HEK293 (cell line): ENCODE measurements around the gene RPUSD1.

ENCODE experiments used
- CTCF ChIA-PET: fragments of 350-600 bp; formaldehyde crosslinking; extraction: SDS; loops from one replicate; lab custom pipeline; 2021; ENCODE audit warnings: antibody characterized with exemption; lab: Yijun Ruan, JAX
- POLR2A ChIA-PET: fragments of 300-600 bp; formaldehyde crosslinking; extraction: SDS; loops from one replicate; lab custom pipeline; 2020; ENCODE audit warnings: antibody characterized with exemption, inconsistent platforms; lab: Yijun Ruan, JAX
- H3K27ac ChIP-seq: fragments of 200-500 bp; sonication (Bioruptor generic); 2 replicates; pipeline ENCODE4 v1.5.1; 2014; ENCODE audit warnings: low read depth, low read length, control low read depth, inconsistent platforms; ENCODE audit errors: extremely low read depth
- H3K36me3 ChIP-seq, 2 experiments: fragments of 200-500 bp in 1 of 2; sonication (Bioruptor generic) in 1 of 2; 1 replicate in 1 of 2; 2 replicates in 1 of 2; pipeline ENCODE4 v1.5.1; 2014 to 2017; ENCODE audit warnings: inconsistent platforms in 2 of 2, low read length in 2 of 2; ENCODE audit not compliant: control insufficient read depth in 2 of 2, insufficient read depth in 1 of 2
- H3K4me1 ChIP-seq: fragments of 200-500 bp; sonication (Bioruptor generic); 2 replicates; pipeline ENCODE4 v1.5.1; 2014; ENCODE audit warnings: mild to moderate bottlenecking, low read length, inconsistent platforms; ENCODE audit not compliant: control insufficient read depth, insufficient read depth
- H3K4me3 ChIP-seq: 2 replicates; pipeline ENCODE4 v1.5.1; 2011; ENCODE audit warnings: low read depth, mild to moderate bottlenecking, control low read depth, low read length, moderate library complexity
- H3K9me3 ChIP-seq: fragments of 200-500 bp; sonication (Bioruptor generic); 2 replicates; pipeline ENCODE4 v1.5.1; 2014; ENCODE audit warnings: low read depth, low read length, inconsistent platforms; ENCODE audit not compliant: control insufficient read depth, insufficient read depth
- GLI2 ChIP-seq: fragments of 450-650 bp; formaldehyde crosslinking; IDR thresholded peaks from 2 replicates; pipeline ENCODE4; 2017; ENCODE audit warnings: missing biosample characterization, missing genetic modification characterization, low read depth, borderline replicate concordance
- KLF1 ChIP-seq: fragments of 450-650 bp; formaldehyde crosslinking; IDR thresholded peaks from 2 replicates; pipeline ENCODE4 v1.5.1; 2016; ENCODE audit warnings: missing biosample characterization, missing genetic modification characterization
- MYNN ChIP-seq: fragments of 450-650 bp; formaldehyde crosslinking; IDR thresholded peaks from 2 replicates; pipeline ENCODE4 v1.5.1; 2016; ENCODE audit warnings: missing biosample characterization, missing genetic modification characterization, borderline replicate concordance
- PRDM2 ChIP-seq: fragments of 450-650 bp; formaldehyde crosslinking; IDR thresholded peaks from 2 replicates; pipeline ENCODE4 v1.5.1; 2016; ENCODE audit warnings: missing biosample characterization, missing genetic modification characterization, borderline replicate concordance
- TCF7L2 ChIP-seq: IDR thresholded peaks from 2 replicates; pipeline ENCODE4 v1.6.1; 2011; ENCODE audit warnings: low read depth, mild to moderate bottlenecking, inconsistent platforms, low read length, moderate library complexity, borderline replicate concordance
- ZNF24 ChIP-seq: fragments of 450-650 bp; formaldehyde crosslinking; IDR thresholded peaks from 2 replicates; pipeline ENCODE4 v1.5.1; 2016; ENCODE audit warnings: missing biosample characterization, missing genetic modification characterization
- ZNF292 ChIP-seq: fragments of 450-650 bp; formaldehyde crosslinking; IDR thresholded peaks from 2 replicates; pipeline ENCODE4 v1.5.1; 2016; ENCODE audit warnings: low read depth, missing biosample characterization, missing genetic modification characterization, borderline replicate concordance
- ZNF335 ChIP-seq: fragments of 450-650 bp; formaldehyde crosslinking; conservative IDR thresholded peaks from 2 replicates; pipeline ENCODE4 v1.5.1; 2016; ENCODE audit warnings: missing biosample characterization, missing genetic modification characterization
- ZNF416 ChIP-seq: fragments of 450-650 bp; formaldehyde crosslinking; IDR thresholded peaks from 2 replicates; pipeline ENCODE4 v1.5.1; 2016; ENCODE audit warnings: missing biosample characterization, missing genetic modification characterization
- ZNF529 ChIP-seq: fragments of 450-650 bp; formaldehyde crosslinking; IDR thresholded peaks from 2 replicates; pipeline ENCODE4 v1.5.1; 2017; ENCODE audit warnings: missing genetic modification characterization, missing biosample characterization; ENCODE audit not compliant: insufficient replicate concordance
- ZNF585B ChIP-seq: fragments of 450-650 bp; formaldehyde crosslinking; IDR thresholded peaks from 2 replicates; pipeline ENCODE4 v1.5.1; 2016; ENCODE audit warnings: missing biosample characterization, missing genetic modification characterization
- ZNF600 ChIP-seq: fragments of 450-650 bp; formaldehyde crosslinking; IDR thresholded peaks from 2 replicates; pipeline ENCODE4 v1.5.1; 2016; ENCODE audit warnings: missing biosample characterization, missing genetic modification characterization
- ZNF626 ChIP-seq: fragments of 450-650 bp; sonication (Bioruptor Pico); formaldehyde crosslinking; IDR thresholded peaks from 2 replicates; pipeline ENCODE4 v1.5.1; 2018; ENCODE audit warnings: missing biosample characterization, missing genetic modification characterization, inconsistent platforms
- ZNF654 ChIP-seq: fragments of 450-650 bp; formaldehyde crosslinking; IDR thresholded peaks from 2 replicates; pipeline ENCODE4 v1.5.1; 2016; ENCODE audit warnings: low read depth, missing biosample characterization, missing genetic modification characterization
- ZXDB ChIP-seq: fragments of 450-650 bp; formaldehyde crosslinking; IDR thresholded peaks from 2 replicates; pipeline ENCODE4 v1.5.1; 2016; ENCODE audit warnings: missing biosample characterization, missing genetic modification characterization
- TF ChIP-seq, protein P1 (sequence below): fragments of 450-650 bp; formaldehyde crosslinking; IDR thresholded peaks from 2 replicates; pipeline ENCODE4 v1.5.1; 2016; ENCODE audit warnings: missing biosample characterization, missing genetic modification characterization
- TF ChIP-seq, protein P2 (sequence below): fragments of 450-650 bp; formaldehyde crosslinking; IDR thresholded peaks from 2 replicates; pipeline ENCODE4 v1.5.1; 2016; ENCODE audit warnings: missing biosample characterization, missing genetic modification characterization

The RPUSD1 gene

DNA sequence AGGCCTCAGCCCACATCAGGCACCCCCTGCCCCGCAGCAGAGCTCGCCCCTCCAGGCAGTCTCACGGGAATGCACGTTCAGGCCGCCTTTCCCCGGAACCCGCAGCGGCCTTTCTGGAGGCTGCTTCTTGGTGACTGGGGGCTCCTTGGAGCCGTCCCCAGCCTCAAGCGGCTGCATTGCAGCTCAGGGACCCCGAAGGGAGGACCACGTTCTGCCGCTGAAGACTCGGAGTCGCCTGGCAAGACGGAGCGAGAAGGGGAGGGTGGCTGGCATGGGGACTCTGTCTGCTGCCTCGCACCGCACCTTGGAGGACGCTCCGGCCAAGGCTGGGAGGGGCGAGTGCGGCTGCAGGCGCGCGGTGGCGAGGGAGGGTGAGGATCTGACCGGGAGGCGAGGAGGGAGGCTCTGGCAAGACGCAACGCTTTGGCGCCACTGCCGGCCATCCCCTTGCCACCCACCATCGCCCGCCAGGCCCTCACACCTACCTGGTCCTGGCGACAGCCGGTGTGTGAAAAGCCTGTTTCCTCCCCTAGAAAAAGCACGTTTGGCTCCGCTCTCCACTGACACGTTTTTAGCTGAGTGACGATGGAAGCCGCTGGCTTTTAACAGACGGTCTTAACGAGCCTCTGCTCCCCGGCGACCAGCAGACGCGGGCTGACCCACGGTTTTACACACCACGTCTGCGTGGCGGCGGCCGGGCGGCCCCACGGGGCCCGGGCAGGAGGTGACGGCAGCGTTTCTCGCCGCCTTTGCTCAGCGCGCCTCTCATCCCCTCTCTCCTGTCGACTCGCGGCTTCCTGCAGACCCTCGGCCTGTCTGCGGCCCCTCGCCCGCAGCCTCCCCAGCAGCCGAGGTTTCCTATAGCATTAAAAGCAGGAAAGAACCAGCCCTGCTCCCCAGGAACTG lies 29.1 kb upstream of the RPUSD1 start:
- H3K4me3 ChIP-seq = no peak overlapping the region
- TF ChIP-seq ZNF600 (tag by site-specific recombination) (peak; percentile 16; the same call in 1 of the 2 replicates), ZNF24 (no peak)
- no peak overlapping the region for H3K27ac ChIP-seq
- H3K36me3 ChIP-seq = no peaks in the 10 kb centered on the region
- POLR2A ChIA-PET = no interaction called here
- CTCF ChIA-PET = interaction anchor here (0.9 kb wide), 1 partner anchor 241 kb away, joined by 3 read pairs; no protein-coding TSS in a partner anchor
- no peaks in the 10 kb centered on the region for H3K9me3 ChIP-seq
- no peaks in the 10 kb centered on the region for H3K4me1 ChIP-seq

GRCh38 chr16:815861-816260 lies 27.7 kb upstream of the RPUSD1 start:
- no peaks in the 10 kb centered on the region for H3K9me3 ChIP-seq
- POLR2A ChIA-PET = no interaction called here
- TF ChIP-seq TCF7L2 = no peak
- TF ChIP-seq ZNF626 (tag by site-specific recombination) = no peak
- TF ChIP-seq ZNF585B (tag by site-specific recombination) = no peak
- no peak for TF ChIP-seq ZNF529 (tag by site-specific recombination)
- no peak for TF ChIP-seq MYNN
- no peak for TF ChIP-seq ZXDB
- TF ChIP-seq ZNF335 (tag by site-specific recombination) = no peak
- no peak for TF ChIP-seq PRDM2 (tag by site-specific recombination)
- no peak for TF ChIP-seq ZNF416
- TF ChIP-seq, protein P1, sequence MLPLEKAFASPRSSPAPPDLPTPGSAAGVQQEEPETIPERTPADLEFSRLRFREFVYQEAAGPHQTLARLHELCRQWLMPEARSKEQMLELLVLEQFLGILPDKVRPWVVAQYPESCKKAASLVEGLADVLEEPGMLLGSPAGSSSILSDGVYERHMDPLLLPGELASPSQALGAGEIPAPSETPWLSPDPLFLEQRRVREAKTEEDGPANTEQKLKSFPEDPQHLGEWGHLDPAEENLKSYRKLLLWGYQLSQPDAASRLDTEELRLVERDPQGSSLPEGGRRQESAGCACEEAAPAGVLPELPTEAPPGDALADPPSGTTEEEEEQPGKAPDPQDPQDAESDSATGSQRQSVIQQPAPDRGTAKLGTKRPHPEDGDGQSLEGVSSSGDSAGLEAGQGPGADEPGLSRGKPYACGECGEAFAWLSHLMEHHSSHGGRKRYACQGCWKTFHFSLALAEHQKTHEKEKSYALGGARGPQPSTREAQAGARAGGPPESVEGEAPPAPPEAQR (tag by site-specific recombination) = no peak
- TF ChIP-seq, protein P2, sequence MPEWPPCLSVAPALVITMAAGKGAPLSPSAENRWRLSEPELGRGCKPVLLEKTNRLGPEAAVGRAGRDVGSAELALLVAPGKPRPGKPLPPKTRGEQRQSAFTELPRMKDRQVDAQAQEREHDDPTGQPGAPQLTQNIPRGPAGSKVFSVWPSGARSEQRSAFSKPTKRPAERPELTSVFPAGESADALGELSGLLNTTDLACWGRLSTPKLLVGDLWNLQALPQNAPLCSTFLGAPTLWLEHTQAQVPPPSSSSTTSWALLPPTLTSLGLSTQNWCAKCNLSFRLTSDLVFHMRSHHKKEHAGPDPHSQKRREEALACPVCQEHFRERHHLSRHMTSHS (tag by site-specific recombination) = no peak
- no peak for TF ChIP-seq KLF1
- no peak for TF ChIP-seq GLI2 (tag by site-specific recombination)
- TF ChIP-seq ZNF654 = no peak
- no peak for TF ChIP-seq ZNF292 (tag by site-specific recombination)
- TF ChIP-seq, all 188 proteins: peak for 0
- Histone ChIP-seq H3K4me3 (no peak overlapping the region), H3K4me1 (no peaks in the 10 kb centered on the region), H3K36me3 (no peaks in the 10 kb centered on the region), H3K27ac (no peak overlapping the region)
- CTCF ChIA-PET = interaction anchor here (3.9 kb wide), 1 partner anchor 240 kb away, joined by 31 read pairs; no protein-coding TSS in a partner anchor
